Cardiac muscle cell (in vitro differentiated cells and primary cell): ENCODE measurements around the gene AAGAB. TPM values are rescaled to one million over a fixed set of nuclear protein-coding genes. Genes with fewer than 3 reads are reported as not detected.
"Not testable (repeated sequence)": the region's sequence is repeated elsewhere in the genome, so short reads cannot be mapped to it uniquely, and the experiment has no call there.

Experiments
- DNase-seq, 2 donors: peaks; one replicate each; pipeline versions ENCODE4 v3.0.0 to v3.0.0-alpha.2; 2010 to 2017; ENCODE audit warnings: low read depth in 1 of 2, low spot score in 1 of 2
- H3K27ac ChIP-seq: fragments of 200-600 bp; sonication (generic); 2 replicates; pipeline ENCODE4 v1.5.1; 2016
- H3K27me3 ChIP-seq: fragments of 200-600 bp; sonication (generic); 2 replicates; pipeline ENCODE4 v1.6.0; 2016; ENCODE audit warnings: control low read depth
- H3K36me3 ChIP-seq: fragments of 200-600 bp; sonication (generic); 2 replicates; pipeline ENCODE4 v1.5.1; 2016; ENCODE audit warnings: control low read depth
- H3K4me1 ChIP-seq: fragments of 200-600 bp; sonication (generic); 2 replicates; pipeline ENCODE4 v1.8.1; 2017; ENCODE audit warnings: low read depth, mild to moderate bottlenecking, mixed run types
- H3K4me3 ChIP-seq: fragments of 200-600 bp; sonication (generic); 2 replicates; pipeline ENCODE4 v1.5.1; 2016; ENCODE audit warnings: mild to moderate bottlenecking
- H3K9me3 ChIP-seq: fragments of 200-600 bp; sonication (generic); 2 replicates; pipeline ENCODE4 v1.5.1; 2017; ENCODE audit warnings: low read depth, mild to moderate bottlenecking, control low read depth
- CTCF ChIP-seq: IDR thresholded peaks from 2 replicates; pipeline ENCODE4 v1.5.1; 2012; ENCODE audit warnings: low read depth, mild to moderate bottlenecking, low read length
- polyA plus RNA-seq: library from polyadenylated mRNA; unstranded; fragments of >200 nt; fragmentation: Nextera tagmentation; extraction: Ambion mirVana; gene quantifications from 2 replicates; pipeline ENCODE4 v1.2.1, GENCODE V29; 2016
- total RNA-seq: library from RNA; depleted of rRNA; stranded (reverse); fragments of >200 nt; gene quantifications from 2 replicates; pipeline ENCODE4 v1.2.3, GENCODE V29; 2016

Gene AAGAB
- total and polyA plus RNA-seq, 2 experiments from 2014 or later, result 27.8 to 45.3 TPM

DNA sequence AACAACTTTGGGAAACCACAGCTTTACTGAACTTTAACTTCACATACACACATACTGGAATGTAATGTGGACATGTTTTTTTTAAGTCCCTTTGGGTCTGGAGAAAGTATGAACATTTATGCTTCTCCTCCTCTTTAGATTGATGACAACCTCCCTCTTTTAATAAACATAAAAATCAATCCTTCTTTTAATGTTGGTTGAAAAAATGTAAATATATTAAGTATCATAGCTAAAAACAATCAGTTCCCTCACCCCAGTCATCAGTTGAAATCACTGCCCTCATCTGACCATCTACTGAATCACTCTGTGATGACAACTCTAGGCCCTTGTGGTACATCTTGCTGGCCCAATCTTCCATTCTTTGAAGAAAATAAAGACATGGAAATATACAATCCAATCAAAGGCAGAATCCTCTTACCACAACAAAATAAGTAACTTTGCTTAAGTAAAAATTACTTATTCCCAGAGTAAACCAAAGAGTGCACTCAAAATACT is 6.4 kb downstream of the AAGAB start:
- Histone ChIP-seq H3K9me3 (no peaks in the 10 kb centered on the region), H3K36me3 (no peaks in the 10 kb centered on the region), H3K4me1 (no peaks in the 10 kb centered on the region), H3K27me3 (no peaks in the 10 kb centered on the region), H3K4me3 (no peak overlapping the region), H3K27ac (no peak overlapping the region)
- DNase-seq, result no peak
- TF ChIP-seq CTCF, result no peak

GRCh38 chr15:67246606-67247005 is 7.9 kb downstream of the AAGAB start:
- H3K4me1 ChIP-seq, H3K27ac ChIP-seq, DNase-seq, H3K36me3 ChIP-seq, H3K9me3 ChIP-seq, H3K4me3 ChIP-seq, H3K27me3 ChIP-seq: not testable (repeated sequence)

DNA sequence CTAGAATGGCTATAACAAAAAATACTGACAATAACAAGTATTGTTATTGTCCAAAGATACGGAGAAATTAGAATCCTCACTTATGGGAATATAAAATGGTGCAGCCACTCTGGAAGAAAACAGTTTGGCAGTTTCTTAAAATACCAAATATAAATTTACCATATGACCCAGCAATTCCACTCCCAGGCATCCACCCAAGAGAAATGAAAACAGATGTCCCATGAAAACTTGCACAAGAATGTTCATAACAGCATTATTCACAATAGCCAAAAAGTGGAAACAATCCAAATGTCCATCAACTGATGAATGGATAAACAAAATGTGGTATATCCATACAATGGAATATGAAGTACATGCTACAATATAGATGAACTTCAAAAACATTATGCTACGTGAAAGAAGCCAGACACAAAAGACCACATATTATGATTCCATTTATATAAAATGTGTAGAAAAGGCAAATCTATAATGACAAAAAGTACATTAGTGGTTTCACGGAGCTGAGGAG is 9.4 kb downstream of the AAGAB start:
- no peaks in the 10 kb centered on the region for H3K4me1 ChIP-seq
- no peak for TF ChIP-seq CTCF
- H3K27ac ChIP-seq, result no peak overlapping the region
- H3K9me3 ChIP-seq, result no peaks in the 10 kb centered on the region
- no peak overlapping the region for H3K4me3 ChIP-seq
- DNase-seq, result peak in 1 of 2 donors; percentile 52
- H3K36me3 ChIP-seq, result no peaks in the 10 kb centered on the region
- H3K27me3 ChIP-seq, result no peaks in the 10 kb centered on the region

GRCh38 chr15:67242708-67243111 is 11.8 kb downstream of the AAGAB start:
- Histone ChIP-seq H3K27me3 (no peaks in the 10 kb centered on the region), H3K36me3 (no peaks in the 10 kb centered on the region), H3K9me3 (no peaks in the 10 kb centered on the region), H3K4me3 (no peak overlapping the region), H3K27ac (no peak overlapping the region), H3K4me1 (no peaks in the 10 kb centered on the region)
- DNase-seq, result peak in 1 of 2 donors; percentile 17
- no peak for TF ChIP-seq CTCF

GRCh38 chr15:67241132-67241855 is 13.2 kb downstream of the AAGAB start:
- no peak for TF ChIP-seq CTCF
- no peaks in the 10 kb centered on the region for H3K27me3 ChIP-seq
- H3K27ac ChIP-seq, result peak overlapping the region; percentile 21
- DNase-seq, result no peak
- no peaks in the 10 kb centered on the region for H3K36me3 ChIP-seq
- H3K4me1 ChIP-seq, result no peaks in the 10 kb centered on the region
- no peak overlapping the region for H3K4me3 ChIP-seq
- no peaks in the 10 kb centered on the region for H3K9me3 ChIP-seq

- Histone ChIP-seq H3K9me3 (no peaks in the 10 kb centered on the region), H3K27ac (no peak overlapping the region), H3K4me3 (no peak overlapping the region), H3K27me3 (no peaks in the 10 kb centered on the region), H3K4me1 (no peaks in the 10 kb centered on the region), H3K36me3 (no peaks in the 10 kb centered on the region)
- DNase-seq, result peak in 1 of 2 donors; percentile 1
- no peak for TF ChIP-seq CTCF
Observed at GRCh38 chr15:67240235-67241131, 14.0 kb downstream of the AAGAB start.
